GM03348 (cell line): ENCODE results near the gene TMEM62.
"Not testable (repeated sequence)": the region's sequence is repeated elsewhere in the genome, so short reads cannot be mapped to it uniquely, and the experiment has no call there.

Experiments
- DNase-seq: peaks from one replicate; pipeline ENCODE4 v3.0.0; 2012; ENCODE audit warnings: low spot score

TMEM62 gene

DNA sequence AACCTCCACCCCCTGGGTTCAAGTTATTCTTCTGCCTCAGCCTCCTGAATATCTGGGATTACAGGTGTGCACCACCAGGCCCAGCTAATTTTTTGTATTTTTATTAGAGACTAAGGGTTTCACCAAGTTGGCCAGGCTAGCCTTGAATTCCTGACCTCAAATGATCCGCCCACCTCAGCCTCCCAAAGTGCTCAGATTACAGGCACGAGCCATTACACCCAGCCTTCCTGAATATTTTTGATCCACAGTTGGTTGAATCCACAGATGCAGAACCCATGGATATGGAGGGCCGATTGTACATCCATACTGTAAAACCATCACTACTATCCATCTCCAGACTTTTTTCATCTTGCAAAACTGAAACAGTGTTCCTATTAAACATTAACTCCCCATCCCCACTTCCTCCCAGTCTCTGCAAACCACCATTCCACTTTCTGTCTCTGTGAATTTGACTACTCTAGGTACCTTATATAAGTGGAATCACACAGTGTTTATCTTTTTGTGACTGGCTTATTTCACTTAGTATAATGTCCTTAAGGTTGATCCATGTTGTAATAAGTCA lies 8.2 kb upstream of the TMEM62 start:
- DNase-seq = no peak

DNA sequence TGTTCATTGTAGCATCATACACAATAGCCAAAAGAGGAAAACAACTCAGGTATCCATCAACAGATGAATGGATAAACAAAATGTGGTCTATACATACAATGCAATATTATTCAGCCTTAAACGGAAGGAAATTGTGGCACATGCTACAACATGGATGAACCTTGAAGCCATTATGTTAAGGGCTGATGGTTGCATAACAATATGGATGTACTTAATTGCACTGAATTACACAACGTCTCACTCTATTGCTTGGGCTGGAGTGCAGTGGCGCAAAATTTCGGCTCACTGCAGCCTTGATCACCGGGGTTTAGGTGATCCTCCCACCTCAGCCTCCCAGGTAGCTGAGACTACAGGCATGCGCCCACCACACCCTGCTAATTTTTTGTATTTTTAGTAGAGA lies 7.0 kb upstream of the TMEM62 start:
- DNase-seq = no peak

DNA sequence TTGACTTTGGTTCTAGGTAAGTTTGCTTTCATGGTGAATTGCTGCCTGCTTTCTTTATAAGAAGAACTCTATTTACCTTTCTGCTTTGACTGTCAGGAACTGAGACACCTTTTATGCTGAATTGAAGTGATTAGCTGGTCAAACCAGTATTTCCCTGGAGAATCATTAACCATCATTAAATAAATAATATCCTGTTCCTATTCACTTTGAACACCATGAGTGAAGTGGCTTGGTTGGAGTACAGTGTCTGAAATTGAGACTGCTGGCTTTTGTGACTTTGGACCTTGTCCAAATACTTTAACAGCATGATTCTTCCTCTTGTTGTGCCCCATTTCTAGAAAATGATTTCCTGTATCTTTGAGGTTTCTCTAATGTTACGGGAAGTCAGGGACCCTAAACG lies 5.6 kb upstream of the TMEM62 start:
- DNase-seq = no peak

DNA sequence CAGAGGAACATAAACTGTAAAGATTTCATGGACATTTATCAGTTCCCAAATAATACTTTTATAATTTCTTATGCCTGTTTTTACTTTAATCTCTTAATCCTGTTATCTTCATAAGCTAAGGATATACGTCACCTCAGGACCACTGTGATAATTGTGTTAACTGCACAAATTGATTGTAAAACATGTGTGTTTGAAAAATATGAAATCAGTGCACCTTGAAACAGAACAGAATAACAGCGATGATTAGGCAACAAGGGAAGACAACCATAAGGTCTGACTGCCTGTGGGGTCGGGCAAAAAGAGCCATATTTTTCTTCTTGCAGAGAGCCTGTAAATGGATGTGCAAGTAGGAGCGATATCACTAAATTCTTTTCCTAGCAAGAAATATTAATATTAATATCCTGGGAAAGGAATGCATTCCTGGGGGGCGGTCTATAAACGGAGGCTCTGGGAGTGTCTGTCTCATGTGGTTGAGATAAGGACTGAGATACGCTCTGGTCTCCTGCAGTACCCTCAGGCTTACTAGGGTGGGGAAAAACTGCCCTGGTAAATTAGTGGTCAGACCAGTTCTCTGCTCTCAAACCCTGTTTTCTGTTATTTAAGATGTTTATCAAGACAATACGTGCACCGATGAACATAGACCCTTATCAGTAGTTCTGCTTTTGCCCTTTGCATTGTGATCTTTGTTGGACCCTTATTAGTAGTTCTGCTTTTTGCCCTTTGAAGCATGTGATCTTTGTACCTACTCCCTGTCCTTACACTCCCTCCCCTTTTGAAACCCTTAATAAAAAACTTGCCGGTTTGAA lies 5.0 kb upstream of the TMEM62 start:
- DNase-seq = not testable (repeated sequence)

DNA sequence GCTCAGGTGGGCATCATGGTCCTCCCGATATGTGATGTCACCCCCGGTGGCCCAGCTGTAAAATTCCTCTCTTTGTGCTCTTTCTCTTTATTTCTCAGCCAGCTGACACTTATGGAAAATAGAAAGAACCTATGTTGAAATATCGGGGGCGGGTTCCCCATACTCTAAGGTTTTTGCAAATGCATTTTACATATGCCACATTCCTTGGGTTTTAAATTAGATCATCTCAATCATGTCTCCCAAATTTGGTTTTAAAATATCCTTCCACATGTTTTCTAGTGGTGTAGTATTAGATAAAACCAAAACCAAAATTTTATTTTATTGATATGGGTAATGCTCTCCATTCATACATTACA lies 4.4 kb upstream of the TMEM62 start:
- no peak for DNase-seq

- no peak for DNase-seq
These were observed 456 bp upstream of the TMEM62 start for GRCh38 chr15:43132830-43133429.

DNA sequence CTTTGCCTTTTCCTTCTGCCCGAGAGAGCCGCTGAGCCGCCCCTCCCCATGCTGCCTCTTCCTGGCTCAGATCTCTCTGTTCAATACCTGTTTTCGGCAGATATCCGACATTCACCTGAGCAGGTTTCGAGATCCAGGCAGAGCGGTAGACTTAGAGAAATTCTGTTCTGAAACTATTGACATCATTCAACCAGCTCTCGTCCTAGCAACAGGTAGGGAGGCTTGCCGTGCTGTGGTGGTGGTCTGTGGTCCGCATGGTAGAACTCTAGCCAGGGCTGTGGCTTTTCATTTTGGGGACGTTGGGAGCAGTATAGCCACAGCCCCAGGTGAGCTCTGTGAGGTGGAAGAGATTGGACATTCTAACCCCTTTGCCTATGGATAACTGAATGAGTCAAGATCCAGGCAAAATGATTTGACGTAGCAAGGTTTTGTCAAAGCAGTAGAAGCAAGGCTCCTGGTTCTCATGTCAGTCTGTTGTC lies 810 bp downstream of the TMEM62 start:
- DNase-seq = no peak

- no peak for DNase-seq
These were observed 2.0 kb downstream of the TMEM62 start for GRCh38 chr15:43135351-43135750.

DNA sequence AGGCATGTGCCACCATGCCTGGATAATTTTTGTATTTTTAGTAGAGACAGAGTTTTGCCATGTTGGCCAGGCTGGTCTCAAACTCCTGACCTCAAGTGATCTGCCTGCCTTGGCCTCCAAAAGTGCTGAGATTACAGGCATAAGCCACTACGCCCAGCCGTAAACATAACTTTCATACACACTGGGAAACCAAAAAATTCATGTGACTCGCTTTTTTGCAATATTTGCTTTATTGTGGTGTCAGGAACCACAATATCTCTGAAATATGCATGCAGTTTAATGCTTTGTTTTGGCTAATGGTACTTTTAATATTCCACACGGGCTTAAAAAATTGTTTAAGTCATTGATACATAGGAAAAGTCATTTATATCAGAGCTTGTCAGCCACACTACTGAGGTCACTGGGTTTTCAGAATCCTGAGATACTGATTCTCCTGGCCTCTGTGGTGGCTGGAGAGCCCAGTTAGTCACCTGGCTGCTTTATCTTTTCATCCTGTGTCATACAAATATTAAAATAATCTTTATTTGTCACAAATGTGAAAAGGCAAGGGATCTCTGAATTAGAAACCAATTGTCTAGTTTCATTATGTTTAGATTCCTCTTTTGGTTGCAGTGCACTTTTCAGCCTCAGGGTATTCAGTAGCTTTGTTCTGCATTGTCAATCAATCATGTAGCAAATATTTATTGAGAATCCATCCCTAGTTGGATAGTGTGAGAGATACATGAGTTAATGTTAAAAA lies 10.0 kb downstream of the TMEM62 start:
- no peak for DNase-seq

DNA sequence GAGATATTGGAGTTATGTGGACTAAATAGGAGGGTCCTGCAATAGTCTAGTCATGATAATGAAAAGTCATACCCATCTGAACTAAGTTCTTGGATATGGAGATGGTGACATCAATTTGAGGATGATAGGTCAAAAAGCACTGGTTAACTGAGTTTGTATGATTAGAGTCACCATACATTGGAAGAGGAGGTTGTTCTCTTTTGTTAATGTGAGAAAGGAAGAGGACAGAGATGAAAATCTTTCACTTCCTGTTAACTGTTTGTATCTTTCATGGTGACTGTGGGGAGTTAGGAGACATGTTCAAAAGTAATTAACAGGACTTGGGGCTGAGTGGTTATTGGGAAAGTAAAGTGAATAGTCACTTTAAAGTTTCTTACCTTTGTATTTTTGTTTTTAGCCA lies 11.1 kb downstream of the TMEM62 start:
- no peak for DNase-seq

GRCh38 chr15:43146184-43146583 lies 12.8 kb downstream of the TMEM62 start:
- no peak for DNase-seq

DNA sequence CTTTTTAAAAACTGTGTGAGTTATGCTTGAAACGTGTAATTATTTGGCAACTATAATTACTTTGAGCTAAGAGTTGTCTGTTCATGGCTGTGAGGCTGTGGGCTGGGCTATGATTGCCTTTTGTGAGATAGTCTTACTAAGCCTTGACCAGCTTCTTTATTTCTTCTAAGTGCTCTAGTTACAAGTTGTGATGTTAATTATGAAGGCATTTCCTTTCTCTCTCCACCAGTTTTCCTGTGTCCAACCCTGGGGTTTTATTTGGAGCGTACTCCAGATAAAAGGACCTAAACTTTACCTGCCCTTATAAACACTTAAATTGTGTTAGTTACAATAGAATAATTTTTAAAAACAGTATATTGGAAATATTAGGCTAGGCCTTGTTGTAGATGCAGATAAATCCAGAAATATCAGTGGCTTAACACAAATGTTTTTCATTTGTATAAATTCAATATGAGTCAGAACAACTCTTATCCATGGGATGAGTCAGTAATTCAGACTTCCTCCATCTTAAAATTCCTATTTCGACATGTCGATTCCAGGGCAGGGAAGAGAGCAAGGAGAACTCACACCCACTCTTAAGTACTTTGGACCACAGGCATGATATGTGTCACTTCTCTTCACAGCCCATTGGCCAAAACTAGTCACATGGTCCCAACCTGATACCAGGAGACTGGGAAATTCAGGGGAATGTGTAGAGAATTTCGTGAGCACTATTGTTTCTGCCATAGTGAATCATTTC lies 17.0 kb downstream of the TMEM62 start:
- peak; percentile 88 for DNase-seq

- no peak for DNase-seq
These were observed 18.3 kb downstream of the TMEM62 start for GRCh38 chr15:43151688-43152087.

- no peak for DNase-seq
These were observed 19.9 kb downstream of the TMEM62 start for GRCh38 chr15:43153269-43153668.

- DNase-seq = no peak
These were observed 32.5 kb downstream of the TMEM62 start for GRCh38 chr15:43165801-43166325.

GRCh38 chr15:43167261-43167660 lies 33.9 kb downstream of the TMEM62 start:
- DNase-seq = not testable (repeated sequence)

- DNase-seq = no peak
These were observed 35.1 kb downstream of the TMEM62 start for GRCh38 chr15:43168192-43169107.

DNA sequence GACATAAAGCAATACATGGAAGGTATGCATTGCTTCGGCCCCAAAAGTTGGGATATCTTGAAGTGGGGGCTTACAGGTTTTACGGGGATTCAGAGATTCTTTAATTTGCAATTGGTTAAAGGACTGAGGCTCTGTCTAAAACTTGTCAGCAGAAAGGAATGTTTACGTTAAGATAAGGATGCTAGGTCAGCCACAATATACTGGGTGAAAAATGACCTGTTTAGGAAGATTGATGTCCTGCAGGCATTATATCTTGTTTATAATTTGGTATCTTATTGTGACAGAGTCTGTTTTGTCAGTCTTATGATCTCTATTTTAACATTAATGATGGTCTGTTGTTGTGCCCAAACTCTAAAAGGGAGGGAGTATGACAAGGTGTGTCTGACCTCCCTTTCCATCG lies 36.5 kb downstream of the TMEM62 start:
- no peak for DNase-seq

GRCh38 chr15:43175656-43176309 lies 42.4 kb downstream of the TMEM62 start:
- not testable (repeated sequence) for DNase-seq

- not testable (repeated sequence) for DNase-seq
These were observed 43.8 kb downstream of the TMEM62 start for GRCh38 chr15:43177147-43177546.
